HepG2 (cell line): Measurements from ENCODE around the gene PDE2A. TPM values are rescaled to one million over a fixed set of nuclear protein-coding genes. Genes with fewer than 3 reads are reported as not detected.

ENCODE experiments used
- CREB1 ChIP-seq, 2 experiments: fragments of 450-650 bp in 1 of 2; IDR thresholded peaks; 2 replicates each; pipeline ENCODE4 v1.6.1; 2016 to 2017; ENCODE audit warnings: control low read depth in 1 of 2, mild to moderate bottlenecking in 1 of 2, missing compliant biosample characterization in 1 of 2, missing genetic modification characterization in 1 of 2
- DMAP1 ChIP-seq: IDR thresholded peaks from 2 replicates; pipeline ENCODE4 v1.6.1; 2016
- FOXA1 ChIP-seq, 2 experiments: fragments of 450-650 bp in 1 of 2; sonication (generic) in 1 of 2; formaldehyde crosslinking in 1 of 2; IDR thresholded peaks; 2 replicates each; pipeline versions ENCODE4 v1.4.0 to v1.6.1; 2016 to 2020; ENCODE audit warnings: missing genetic modification reagents in 1 of 2
- HMGXB4 ChIP-seq, 2 experiments: sonication (generic) in 1 of 2; formaldehyde crosslinking in 1 of 2; IDR thresholded peaks; 2 replicates each; pipeline versions ENCODE4 v1.4.0 to v1.6.1; 2018 to 2020; ENCODE audit warnings: missing genetic modification reagents in 2 of 2, borderline replicate concordance in 1 of 2, low read depth in 1 of 2, mild to moderate bottlenecking in 1 of 2, missing biosample characterization in 1 of 2
- HNRNPLL ChIP-seq: fragments of 200-400 bp; formaldehyde crosslinking; IDR thresholded peaks from 2 replicates; pipeline ENCODE4 v1.6.1; 2017; ENCODE audit warnings: mild to moderate bottlenecking, low read depth, low read length; ENCODE audit not compliant: poor library complexity, severe bottlenecking
- KLF15 ChIP-seq: sonication (generic); formaldehyde crosslinking; IDR thresholded peaks from 2 replicates; pipeline ENCODE4 v1.8.1; 2023; ENCODE audit warnings: borderline replicate concordance, mild to moderate bottlenecking, inconsistent platforms, missing genetic modification reagents, mixed read lengths
- MAZ ChIP-seq, 2 experiments: sonication (generic) in 1 of 2; formaldehyde crosslinking in 1 of 2; IDR thresholded peaks; 2 replicates each; pipeline versions ENCODE4 v1.5.0 to v1.6.1; 2012 to 2020; ENCODE audit warnings: low read depth in 2 of 2, mild to moderate bottlenecking in 2 of 2, borderline replicate concordance in 1 of 2, improper control_type of control experiment in 1 of 2, low read length in 1 of 2, missing genetic modification reagents in 1 of 2, moderate library complexity in 1 of 2
- MZF1 ChIP-seq: sonication (generic); formaldehyde crosslinking; IDR thresholded peaks from 2 replicates; pipeline ENCODE4 v1.8.1; 2023; ENCODE audit warnings: mild to moderate bottlenecking, missing genetic modification reagents, borderline replicate concordance
- NR2F1 ChIP-seq, 2 experiments: fragments of 450-650 bp in 1 of 2; formaldehyde crosslinking in 1 of 2; IDR thresholded peaks; 2 replicates each; pipeline versions ENCODE4 v1.5.0 to v1.6.1; 2016 to 2020; ENCODE audit warnings: mild to moderate bottlenecking in 1 of 2, missing compliant biosample characterization in 1 of 2, missing genetic modification reagents in 1 of 2, moderate library complexity in 1 of 2
- PITX1 ChIP-seq: sonication (generic); formaldehyde crosslinking; IDR thresholded peaks from 2 replicates; pipeline ENCODE4 v1.5.1; 2020; ENCODE audit warnings: mild to moderate bottlenecking, missing genetic modification reagents
- RNF2 ChIP-seq: fragments of 450-650 bp; conservative IDR thresholded peaks from 2 replicates; pipeline ENCODE4 v1.6.1; 2016; ENCODE audit warnings: low read depth
- SP2 ChIP-seq: sonication (generic); formaldehyde crosslinking; IDR thresholded peaks from 2 replicates; pipeline ENCODE4 v1.5.1; 2020; ENCODE audit warnings: mild to moderate bottlenecking, missing genetic modification reagents
- TGIF2 ChIP-seq: IDR thresholded peaks from 2 replicates; pipeline ENCODE4 v1.6.1; 2016; ENCODE audit warnings: control low read depth, missing compliant biosample characterization
- ZFP1 ChIP-seq: IDR thresholded peaks from 2 replicates; pipeline ENCODE4 v1.6.1; 2016
- ZFY ChIP-seq: sonication (generic); formaldehyde crosslinking; IDR thresholded peaks from 2 replicates; pipeline ENCODE4 v1.4.0; 2020; ENCODE audit warnings: missing genetic modification reagents
- ZNF18 ChIP-seq: sonication (generic); formaldehyde crosslinking; IDR thresholded peaks from 2 replicates; pipeline ENCODE4 v1.8.0; 2022; ENCODE audit warnings: mild to moderate bottlenecking, missing genetic modification reagents; ENCODE audit not compliant: insufficient replicate concordance
- ZNF512B ChIP-seq: sonication (generic); formaldehyde crosslinking; IDR thresholded peaks from 2 replicates; pipeline ENCODE4 v1.5.1; 2020; ENCODE audit warnings: missing genetic modification reagents, mild to moderate bottlenecking, borderline replicate concordance
- ZNF776 ChIP-seq: sonication (generic); formaldehyde crosslinking; IDR thresholded peaks from 2 replicates; pipeline ENCODE4 v1.4.0; 2020; ENCODE audit warnings: mild to moderate bottlenecking, missing genetic modification reagents
- ZNF777 ChIP-seq: sonication (generic); formaldehyde crosslinking; IDR thresholded peaks from 2 replicates; pipeline ENCODE4 v1.4.0; 2020; ENCODE audit warnings: missing genetic modification reagents
- ZNF839 ChIP-seq: sonication (generic); formaldehyde crosslinking; IDR thresholded peaks from 2 replicates; pipeline ENCODE4 v1.4.0; 2020; ENCODE audit warnings: missing genetic modification reagents, mild to moderate bottlenecking, borderline replicate concordance
- polyA plus RNA-seq, 8 experiments: library from polyadenylated mRNA; depleted of rRNA in 3 of 8; stranded (reverse) in 7 of 8; unstranded in 1 of 8; fragments of >200 nt; fragmentation: Illumina TruSeq in 4 of 8; extraction: Trizol in 4 of 8; gene quantifications; 2 replicates each; pipeline versions ENCODE4 v1.2.1 to v1.2.3, GENCODE V29; 2011 to 2016; ENCODE audit warnings: low read depth in 4 of 8, missing spikeins in 1 of 8, mixed read lengths in 1 of 8; ENCODE audit not compliant: insufficient read depth in 1 of 8
- total RNA-seq, 5 experiments: library from RNA; depleted of rRNA; stranded (reverse); fragments of >200 nt; fragmentation: Illumina TruSeq; extraction: Trizol; gene quantifications; 2 replicates each; pipeline ENCODE4 v1.2.3, GENCODE V29; 2016; ENCODE audit warnings: low read depth in 1 of 5
- TF ChIP-seq, protein P1 (sequence below): IDR thresholded peaks from 2 replicates; pipeline ENCODE4 v1.6.1; 2012; ENCODE audit warnings: inconsistent platforms
- TF ChIP-seq, protein P2 (sequence below): IDR thresholded peaks from 2 replicates; pipeline ENCODE4 v1.6.1; 2016; ENCODE audit warnings: mild to moderate bottlenecking, missing biosample characterization, missing genetic modification reagents

The PDE2A gene
- total and polyA plus RNA-seq, 2 of the 13 experiments (the other 11 are each of a cell fraction or from before 2014, with no cell fraction given): 3.1 TPM; not detected in 1

DNA sequence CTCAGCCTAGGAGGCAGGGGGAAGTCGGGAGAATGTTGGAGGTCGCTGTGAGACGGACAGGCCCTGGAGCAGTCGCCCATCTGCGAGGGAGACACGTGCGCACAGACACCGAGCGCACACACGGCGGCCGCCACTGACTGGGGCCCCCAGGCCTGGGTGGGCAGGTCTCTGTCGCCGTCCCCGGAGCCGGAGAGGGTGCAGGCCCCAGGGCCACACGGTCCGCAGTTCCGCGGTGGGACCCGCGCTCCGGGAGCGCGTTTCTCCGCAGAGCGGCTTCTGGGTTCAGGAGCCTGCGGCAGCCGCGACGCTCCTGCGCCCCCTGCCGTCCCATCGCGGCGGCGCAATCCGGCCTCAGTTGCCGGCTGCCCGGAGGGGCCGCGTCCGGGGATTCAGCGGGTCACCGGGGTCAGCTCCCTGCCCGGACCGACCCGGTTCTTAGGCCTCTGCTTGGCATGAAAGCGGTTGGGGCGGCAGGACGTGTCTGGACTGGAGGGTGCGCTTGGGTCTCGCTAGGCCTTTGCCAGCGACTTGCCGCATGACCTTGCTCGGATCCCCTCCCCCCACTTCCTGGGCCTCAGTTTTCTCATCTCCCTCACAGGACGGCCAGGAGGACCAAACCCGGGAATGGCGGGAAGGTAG, 31.2 kb downstream of the PDE2A start (continued):
- TF ChIP-seq SP2 (CRISPR knock-in tag) (no peak), ZNF18 (CRISPR knock-in tag) (no peak), MZF1 (CRISPR knock-in tag) (no peak), NR2F1 (CRISPR knock-in tag; IDR thresholded peaks at IDR 0.05) (no peak), DMAP1 (no peak), FOXA1 (IDR thresholded peaks at IDR 0.05) (no peak), FOXA1 (CRISPR knock-in tag; IDR thresholded peaks at IDR 0.05) (no peak), ZNF839 (CRISPR knock-in tag) (no peak), HMGXB4 (CRISPR knock-in tag; IDR thresholded peaks at IDR 0.05; ENCODE audit: borderline replicate concordance in 1 of 2, low read depth in 1 of 2) (peak; percentile 46 to 55; a peak in 2 of 4 replicates), PITX1 (CRISPR knock-in tag) (0 out of 2 replicates have a peak, but pooled peaks have one; percentile 26), ZFY (CRISPR knock-in tag) (peak; percentile 37; the same call in 1 of the 2 replicates), RNF2 (peak; percentile 61; the same call in 1 of the 2 replicates), ZNF777 (CRISPR knock-in tag) (peak; percentile 69), CREB1 (IDR thresholded peaks at IDR 0.05) (no peak), CREB1 (CRISPR knock-in tag; IDR thresholded peaks at IDR 0.05) (no peak), MAZ (IDR thresholded peaks at IDR 0.05; ENCODE audit: borderline replicate concordance, low read depth, low read length) (no peak), MAZ (CRISPR knock-in tag; IDR thresholded peaks at IDR 0.05; ENCODE audit: low read depth) (peak; percentile 46), KLF15 (CRISPR knock-in tag) (no peak), ZNF776 (CRISPR knock-in tag) (no peak), HNRNPLL (peak; percentile 44), ZFP1 (CRISPR knock-in tag) (no peak), ZNF512B (CRISPR knock-in tag) (peak; percentile 55; the same call in 1 of the 2 replicates), TGIF2 (CRISPR knock-in tag) (no peak)
- TF ChIP-seq, protein P1, sequence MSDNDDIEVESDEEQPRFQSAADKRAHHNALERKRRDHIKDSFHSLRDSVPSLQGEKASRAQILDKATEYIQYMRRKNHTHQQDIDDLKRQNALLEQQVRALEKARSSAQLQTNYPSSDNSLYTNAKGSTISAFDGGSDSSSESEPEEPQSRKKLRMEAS: peak; percentile 57
- TF ChIP-seq, protein P2, sequence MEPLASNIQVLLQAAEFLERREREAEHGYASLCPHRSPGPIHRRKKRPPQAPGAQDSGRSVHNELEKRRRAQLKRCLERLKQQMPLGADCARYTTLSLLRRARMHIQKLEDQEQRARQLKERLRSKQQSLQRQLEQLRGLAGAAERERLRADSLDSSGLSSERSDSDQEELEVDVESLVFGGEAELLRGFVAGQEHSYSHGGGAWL (CRISPR knock-in tag): no peak
